ENCODE measurements around the gene COX7A2. TPM values are rescaled to one million over a fixed set of nuclear protein-coding genes. Genes with fewer than 3 reads are reported as not detected.

COX7A2 gene
- total and polyA plus RNA-seq, 2 of the 13 experiments (the other 11 are each of a cell fraction or from before 2014, with no cell fraction given): 407 to 556 TPM

DNA sequence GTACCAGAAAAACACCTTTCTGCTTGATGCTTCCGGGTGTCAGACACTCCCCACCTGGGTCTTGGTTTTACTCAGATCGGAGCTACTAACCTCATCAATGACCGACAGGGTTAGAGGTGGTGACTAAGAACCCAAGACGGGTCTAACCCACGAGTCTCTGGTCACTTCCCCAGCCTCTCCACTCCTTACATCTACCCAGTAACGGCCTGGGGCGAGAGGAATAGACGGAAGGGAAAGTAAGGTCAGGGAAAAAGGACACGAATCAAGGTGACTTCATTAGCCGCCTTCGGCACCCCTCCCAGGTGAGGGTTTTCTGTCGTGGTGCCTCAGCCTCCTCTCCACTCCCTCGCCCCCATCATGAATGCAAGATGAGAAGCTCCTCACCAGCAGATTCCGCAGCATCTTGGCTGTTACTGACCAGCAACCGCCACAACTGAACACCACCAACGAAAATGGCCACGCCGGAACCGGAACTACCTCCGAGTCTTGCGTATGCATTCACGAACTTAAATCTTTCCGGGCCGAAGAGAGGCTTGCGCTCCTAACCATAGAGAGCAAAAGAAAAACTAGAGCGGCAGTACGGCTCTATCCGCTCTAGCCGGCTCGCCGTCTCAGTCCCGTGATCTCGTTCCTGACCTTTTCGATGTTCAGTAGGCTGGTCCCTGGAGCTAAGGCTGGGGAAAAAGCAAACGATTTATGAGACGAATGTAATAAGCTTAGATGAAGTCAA, at the start of gene COX7A2 (continued):
- TF ChIP-seq KMT2A (CRISPR knock-in tag; IDR thresholded peaks at IDR 0.05) (peak; percentile 80; the same call in 1 of the 2 replicates), ZNF556 (CRISPR knock-in tag; IDR thresholded peaks at IDR 0.05; ENCODE audit: borderline replicate concordance) (peak; percentile 43; the same call in 1 of the 2 replicates), KDM4B (CRISPR knock-in tag; IDR thresholded peaks at IDR 0.05) (peak; percentile 59; the same call in 1 of the 2 replicates), PRMT3 (CRISPR knock-in tag; IDR thresholded peaks at IDR 0.05; ENCODE audit: borderline replicate concordance, low read depth) (peak; percentile 90; the same call in 1 of the 2 replicates), HNF1A (IDR thresholded peaks at IDR 0.05; ENCODE audit: low read depth) (peak; percentile 62; the same call in 1 of the 2 replicates), HNF1A (CRISPR knock-in tag; IDR thresholded peaks at IDR 0.05; ENCODE audit: borderline replicate concordance) (peak; percentile 54; the same call in 1 of the 2 replicates), ZNF143 (CRISPR knock-in tag; IDR thresholded peaks at IDR 0.05) (0 out of 2 replicates have a peak, but pooled peaks have one; percentile 12), ELK4 (CRISPR knock-in tag; IDR thresholded peaks at IDR 0.05; ENCODE audit: borderline replicate concordance) (no peak; the same call in 1 of the 2 replicates), ZNF263 (CRISPR knock-in tag; IDR thresholded peaks at IDR 0.05) (no peak), MXD4 (CRISPR knock-in tag; IDR thresholded peaks at IDR 0.05) (peak; percentile 61; the same call in 1 of the 2 replicates), ZNF788 (CRISPR knock-in tag; IDR thresholded peaks at IDR 0.05; ENCODE audit: borderline replicate concordance) (peak; percentile 55; the same call in 1 of the 2 replicates), SMYD3 (CRISPR knock-in tag; IDR thresholded peaks at IDR 0.05) (peak; percentile 25; the same call in 1 of the 2 replicates), SOX5 (CRISPR knock-in tag; IDR thresholded peaks at IDR 0.05; ENCODE audit: borderline replicate concordance) (peak; percentile 48; the same call in 1 of the 2 replicates), ZNF678 (CRISPR knock-in tag; IDR thresholded peaks at IDR 0.05) (0 out of 2 replicates have a peak, but pooled peaks have one; percentile 40), ETV6 (CRISPR knock-in tag; conservative IDR thresholded peaks at IDR 0.05) (no peak), BRCA1 (CRISPR knock-in tag; IDR thresholded peaks at IDR 0.05) (no peak), ZNF891 (CRISPR knock-in tag; IDR thresholded peaks at IDR 0.05) (peak; percentile 48; the same call in 1 of the 2 replicates), ZNF652 (CRISPR knock-in tag; IDR thresholded peaks at IDR 0.05; ENCODE audit: borderline replicate concordance, low read depth) (no peak), ZNF12 (CRISPR knock-in tag; IDR thresholded peaks at IDR 0.05) (no peak)
- TF ChIP-seq, protein P1, sequence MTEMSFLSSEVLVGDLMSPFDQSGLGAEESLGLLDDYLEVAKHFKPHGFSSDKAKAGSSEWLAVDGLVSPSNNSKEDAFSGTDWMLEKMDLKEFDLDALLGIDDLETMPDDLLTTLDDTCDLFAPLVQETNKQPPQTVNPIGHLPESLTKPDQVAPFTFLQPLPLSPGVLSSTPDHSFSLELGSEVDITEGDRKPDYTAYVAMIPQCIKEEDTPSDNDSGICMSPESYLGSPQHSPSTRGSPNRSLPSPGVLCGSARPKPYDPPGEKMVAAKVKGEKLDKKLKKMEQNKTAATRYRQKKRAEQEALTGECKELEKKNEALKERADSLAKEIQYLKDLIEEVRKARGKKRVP (CRISPR knock-in tag; IDR thresholded peaks at IDR 0.05): peak in 1 of 2 experiments; percentile 48; a peak in 1 of 4 replicates
- TF ChIP-seq, protein P2, sequence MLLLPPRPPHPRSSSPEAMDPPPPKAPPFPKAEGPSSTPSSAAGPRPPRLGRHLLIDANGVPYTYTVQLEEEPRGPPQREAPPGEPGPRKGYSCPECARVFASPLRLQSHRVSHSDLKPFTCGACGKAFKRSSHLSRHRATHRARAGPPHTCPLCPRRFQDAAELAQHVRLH (CRISPR knock-in tag; IDR thresholded peaks at IDR 0.05; ENCODE audit: borderline replicate concordance, low read depth): peak; percentile 92; the same call in 1 of the 2 replicates
- TF ChIP-seq, protein P3, sequence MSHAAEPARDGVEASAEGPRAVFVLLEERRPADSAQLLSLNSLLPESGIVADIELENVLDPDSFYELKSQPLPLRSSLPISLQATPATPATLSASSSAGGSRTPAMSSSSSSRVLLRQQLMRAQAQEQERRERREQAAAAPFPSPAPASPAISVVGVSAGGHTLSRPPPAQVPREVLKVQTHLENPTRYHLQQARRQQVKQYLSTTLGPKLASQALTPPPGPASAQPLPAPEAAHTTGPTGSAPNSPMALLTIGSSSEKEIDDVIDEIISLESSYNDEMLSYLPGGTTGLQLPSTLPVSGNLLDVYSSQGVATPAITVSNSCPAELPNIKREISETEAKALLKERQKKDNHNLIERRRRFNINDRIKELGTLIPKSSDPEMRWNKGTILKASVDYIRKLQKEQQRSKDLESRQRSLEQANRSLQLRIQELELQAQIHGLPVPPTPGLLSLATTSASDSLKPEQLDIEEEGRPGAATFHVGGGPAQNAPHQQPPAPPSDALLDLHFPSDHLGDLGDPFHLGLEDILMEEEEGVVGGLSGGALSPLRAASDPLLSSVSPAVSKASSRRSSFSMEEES (CRISPR knock-in tag; IDR thresholded peaks at IDR 0.05): peak; percentile 99

All from HepG2 (cell line).